HepG2 (cell line): ENCODE data around the gene IRF6. TPM values are rescaled to one million over a fixed set of nuclear protein-coding genes. Genes with fewer than 3 reads are reported as not detected.
A peak's percentile ranks its signal among the peaks of the same experiment; 100 is the strongest.

ENCODE experiments used
- JUND ChIP-seq: sonication (generic); formaldehyde crosslinking; IDR thresholded peaks from 2 replicates; pipeline ENCODE4 v1.8.0; 2022; ENCODE audit warnings: mild to moderate bottlenecking, missing genetic modification reagents
- KLF6 ChIP-seq: IDR thresholded peaks from 2 replicates; pipeline ENCODE4 v1.8.0; 2016; ENCODE audit warnings: missing biosample characterization, missing genetic modification reagents
- LRRFIP1 ChIP-seq: sonication (generic); formaldehyde crosslinking; conservative IDR thresholded peaks from 2 replicates; pipeline ENCODE4 v1.4.0; 2020; ENCODE audit warnings: missing genetic modification reagents
- MEIS1 ChIP-seq: sonication (generic); formaldehyde crosslinking; IDR thresholded peaks from 2 replicates; pipeline ENCODE4 v1.9.0; 2021; ENCODE audit warnings: mild to moderate bottlenecking, missing genetic modification reagents, moderate library complexity, borderline replicate concordance
- MIXL1 ChIP-seq: IDR thresholded peaks from 2 replicates; pipeline ENCODE4 v1.6.1; 2016
- NFAT5 ChIP-seq: sonication (generic); formaldehyde crosslinking; IDR thresholded peaks from 2 replicates; pipeline ENCODE4 v1.4.0; 2020; ENCODE audit warnings: missing genetic modification reagents
- SOX5 ChIP-seq: IDR thresholded peaks from 2 replicates; pipeline ENCODE4 v1.6.1; 2016; ENCODE audit warnings: borderline replicate concordance
- ZFP91 ChIP-seq: sonication (generic); formaldehyde crosslinking; IDR thresholded peaks from 2 replicates; pipeline ENCODE4 v1.9.0; 2022; ENCODE audit warnings: missing genetic modification reagents, mild to moderate bottlenecking, borderline replicate concordance
- ZFY ChIP-seq: sonication (generic); formaldehyde crosslinking; IDR thresholded peaks from 2 replicates; pipeline ENCODE4 v1.4.0; 2020; ENCODE audit warnings: missing genetic modification reagents
- ZNF333 ChIP-seq: sonication (generic); formaldehyde crosslinking; IDR thresholded peaks from 2 replicates; pipeline ENCODE4 v1.4.0; 2020; ENCODE audit warnings: mild to moderate bottlenecking, missing genetic modification reagents, borderline replicate concordance
- ZUFSP ChIP-seq: sonication (generic); formaldehyde crosslinking; IDR thresholded peaks from 2 replicates; pipeline ENCODE4 v1.9.0; 2021; ENCODE audit warnings: missing genetic modification reagents, mild to moderate bottlenecking, borderline replicate concordance
- polyA plus RNA-seq, 8 experiments: library from polyadenylated mRNA; depleted of rRNA in 3 of 8; stranded (reverse) in 7 of 8; unstranded in 1 of 8; fragments of >200 nt; fragmentation: Illumina TruSeq in 4 of 8; extraction: Trizol in 4 of 8; gene quantifications; 2 replicates each; pipeline versions ENCODE4 v1.2.1 to v1.2.3, GENCODE V29; 2011 to 2016; ENCODE audit warnings: low read depth in 4 of 8, missing spikeins in 1 of 8, mixed read lengths in 1 of 8; ENCODE audit not compliant: insufficient read depth in 1 of 8
- total RNA-seq, 5 experiments: library from RNA; depleted of rRNA; stranded (reverse); fragments of >200 nt; fragmentation: Illumina TruSeq; extraction: Trizol; gene quantifications; 2 replicates each; pipeline ENCODE4 v1.2.3, GENCODE V29; 2016; ENCODE audit warnings: low read depth in 1 of 5

IRF6 gene
- total and polyA plus RNA-seq, 2 of the 13 experiments (the other 11 are each of a cell fraction or from before 2014, with no cell fraction given): 0.02 TPM; not detected in 1

GRCh38 chr1:209784265-209785169, 21.4 kb downstream of the IRF6 start, which contains the start of gene C1orf74 (continued):
- TF ChIP-seq NFAT5 (CRISPR knock-in tag) (no peak), LRRFIP1 (CRISPR knock-in tag) (no peak), JUND (CRISPR knock-in tag) (peak; percentile 69), ZUFSP (CRISPR knock-in tag) (no peak), ZFP91 (CRISPR knock-in tag) (peak; percentile 61; the same call in 1 of the 2 replicates), ZFY (CRISPR knock-in tag) (peak; percentile 44; the same call in 1 of the 2 replicates), MEIS1 (CRISPR knock-in tag) (0 out of 2 replicates have a peak, but pooled peaks have one; percentile 9), MIXL1 (no peak), KLF6 (CRISPR knock-in tag) (no peak), ZNF333 (no peak), SOX5 (CRISPR knock-in tag) (no peak)
